ES-I3 (cell line): ENCODE measurements around the gene TMEM170A.
"Not testable (repeated sequence)": the region's sequence is repeated elsewhere in the genome, so short reads cannot be mapped to it uniquely, and the experiment has no call there.

ENCODE experiments used
- H3K36me3 ChIP-seq: 2 replicates; pipeline ENCODE4 v1.6.1; 2013; ENCODE audit warnings: mild to moderate bottlenecking, low read length, control low read depth, moderate library complexity; ENCODE audit not compliant: insufficient read depth
- H3K4me1 ChIP-seq: 2 replicates; pipeline ENCODE4 v1.6.1; 2013; ENCODE audit warnings: mild to moderate bottlenecking, control low read depth, low read length; ENCODE audit not compliant: insufficient read depth
- H3K9ac ChIP-seq: 2 replicates; pipeline ENCODE4 v1.6.1; 2013; ENCODE audit warnings: low read depth, mild to moderate bottlenecking, low read length, moderate library complexity
- H3K9me3 ChIP-seq: 2 replicates; pipeline ENCODE4 v1.6.1; 2013; ENCODE audit warnings: mild to moderate bottlenecking, low read length, moderate library complexity; ENCODE audit not compliant: control insufficient read depth, insufficient read depth

Gene TMEM170A

GRCh38 chr16:75455677-75456076 lies 8.8 kb downstream of the TMEM170A start:
- no peak overlapping the region for H3K9ac ChIP-seq
- peaks cover 19% of the 10 kb centered on the region; the same call in 1 of the 2 replicates for H3K4me1 ChIP-seq
- no peaks in the 10 kb centered on the region for H3K9me3 ChIP-seq
- no peaks in the 10 kb centered on the region; the same call in 1 of the 2 replicates for H3K36me3 ChIP-seq

GRCh38 chr16:75452464-75453190 lies 11.9 kb downstream of the TMEM170A start:
- no peaks in the 10 kb centered on the region for H3K9me3 ChIP-seq
- H3K4me1 ChIP-seq, result peaks cover 11% of the 10 kb centered on the region; the same call in 1 of the 2 replicates
- no peak overlapping the region for H3K9ac ChIP-seq
- no peaks in the 10 kb centered on the region; the same call in 1 of the 2 replicates for H3K36me3 ChIP-seq

- no peaks in the 10 kb centered on the region; the same call in none of the 2 replicates for H3K36me3 ChIP-seq
- no peaks in the 10 kb centered on the region for H3K4me1 ChIP-seq
- H3K9me3 ChIP-seq, result no peaks in the 10 kb centered on the region
- no peak overlapping the region for H3K9ac ChIP-seq
Observed at GRCh38 chr16:75446416-75446815, 18.1 kb downstream of the TMEM170A start.

GRCh38 chr16:75445298-75445697 lies 19.2 kb downstream of the TMEM170A start:
- Histone ChIP-seq H3K4me1 (no peaks in the 10 kb centered on the region), H3K9ac (no peak overlapping the region; the same call in 1 of the 2 replicates), H3K9me3 (no peaks in the 10 kb centered on the region), H3K36me3 (no peaks in the 10 kb centered on the region; the same call in 1 of the 2 replicates)

- no peaks in the 10 kb centered on the region; the same call in 1 of the 2 replicates for H3K36me3 ChIP-seq
- no peak overlapping the region for H3K9ac ChIP-seq
- H3K9me3 ChIP-seq, result no peaks in the 10 kb centered on the region
- H3K4me1 ChIP-seq, result no peaks in the 10 kb centered on the region
Observed at GRCh38 chr16:75443298-75443697, 21.2 kb downstream of the TMEM170A start.

GRCh38 chr16:75433732-75434413 lies 30.6 kb downstream of the TMEM170A start:
- Histone ChIP-seq H3K9me3 (no peaks in the 10 kb centered on the region), H3K4me1 (no peaks in the 10 kb centered on the region), H3K36me3 (no peaks in the 10 kb centered on the region), H3K9ac (peak overlapping the region; percentile 84)

- Histone ChIP-seq H3K36me3 (no peaks in the 10 kb centered on the region), H3K4me1 (no peaks in the 10 kb centered on the region), H3K9ac (peak within 1 kb of the TSS; percentile 84), H3K9me3 (no peaks in the 10 kb centered on the region)
Observed at GRCh38 chr16:75432828-75433731, 31.4 kb downstream of the TMEM170A start, which contains the start of gene CFDP1. TSS of gene CFDP1 (minus strand) at chr16:75433503. CDS start at chr16:75433352, 151 bp downstream.

- peaks cover 4% of the 10 kb centered on the region; the same call in 1 of the 2 replicates for H3K4me1 ChIP-seq
- H3K9ac ChIP-seq, result no peak overlapping the region
- H3K36me3 ChIP-seq, result no peaks in the 10 kb centered on the region; the same call in 1 of the 2 replicates
- no peaks in the 10 kb centered on the region for H3K9me3 ChIP-seq
Observed at GRCh38 chr16:75429621-75430403, 34.7 kb downstream of the TMEM170A start.

GRCh38 chr16:75426524-75426923 lies 38.0 kb downstream of the TMEM170A start:
- not testable (repeated sequence) for H3K4me1 ChIP-seq, H3K36me3 ChIP-seq, H3K9me3 ChIP-seq, H3K9ac ChIP-seq

GRCh38 chr16:75424105-75424762 lies 40.3 kb downstream of the TMEM170A start:
- H3K9ac ChIP-seq, H3K9me3 ChIP-seq: not testable (repeated sequence)

GRCh38 chr16:75423723-75424104 lies 40.8 kb downstream of the TMEM170A start:
- H3K36me3 ChIP-seq, result no peaks in the 10 kb centered on the region; the same call in 1 of the 2 replicates
- peaks cover 27% of the 10 kb centered on the region for H3K4me1 ChIP-seq
- H3K9me3 ChIP-seq, result no peaks in the 10 kb centered on the region
- no peak overlapping the region for H3K9ac ChIP-seq

More at GRCh38 chr16:75424105-75424762, 40.3 kb downstream of the TMEM170A start:
- H3K4me1 ChIP-seq, result peaks cover 27% of the 10 kb centered on the region
- H3K36me3 ChIP-seq, result not testable (repeated sequence)

GRCh38 chr16:75421820-75422126 lies 42.7 kb downstream of the TMEM170A start:
- peaks cover 27% of the 10 kb centered on the region for H3K4me1 ChIP-seq
- H3K9me3 ChIP-seq, result no peaks in the 10 kb centered on the region
- H3K9ac ChIP-seq, result no peak overlapping the region
- no peaks in the 10 kb centered on the region; the same call in 1 of the 2 replicates for H3K36me3 ChIP-seq
